Measurements from ENCODE around the gene ARRB1. TPM values are rescaled to one million over a fixed set of nuclear protein-coding genes. Genes with fewer than 3 reads are reported as not detected.
"Not testable (repeated sequence)": the region's sequence is repeated elsewhere in the genome, so short reads cannot be mapped to it uniquely, and the experiment has no call there.

ARRB1 gene
- total and polyA plus RNA-seq, 7 experiments from 2014 or later = 7.5 to 104 (median 58.0) TPM

DNA sequence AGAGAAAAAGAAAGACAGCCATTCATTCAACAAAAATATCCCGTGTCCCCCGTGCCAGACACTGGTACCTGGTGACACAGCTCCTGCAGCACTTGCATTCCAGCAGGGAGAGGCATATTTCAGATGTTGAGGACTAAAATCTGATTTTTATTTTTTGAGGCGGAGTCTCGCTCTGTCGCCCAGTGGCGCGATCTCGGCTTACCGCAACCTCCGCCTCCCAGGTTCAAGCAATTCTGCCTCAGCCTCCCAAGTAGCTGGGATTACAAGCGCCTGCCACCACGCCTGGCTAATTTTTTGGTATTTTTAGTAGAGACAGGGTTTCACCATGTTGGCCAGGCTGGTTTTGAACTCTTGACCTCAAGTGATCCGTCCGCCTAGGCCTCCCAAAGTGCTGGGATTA lies 20.6 kb downstream of the ARRB1 start:
- H3K27ac Mint-ChIP-seq = peak overlapping the region in 7 of 9 donors; percentile 48 to 96 (median 87)
- H3K27me3 Mint-ChIP-seq; DNase-seq; H3K36me3 ChIP-seq (ENCODE audit: control insufficient read depth in 2 of 3, insufficient read depth in 3 of 3, low read length in 3 of 3); intact Hi-C loops (cut with micrococcal nuclease); H3K4me3 ChIP-seq (ENCODE audit: low read length); ATAC-seq; H3K9me3 Mint-ChIP-seq; H3K9me3 ChIP-seq (ENCODE audit: control insufficient read depth in 2 of 3, low read length in 3 of 3); H3K27me3 ChIP-seq (ENCODE audit: control insufficient read depth in 2 of 2, insufficient read depth in 2 of 2, low read length in 2 of 2): not testable (repeated sequence)
- peaks cover 49 to 89% (median 74%) of the 10 kb centered on the region in 7 donors for H3K4me1 Mint-ChIP-seq
- H3K27ac ChIP-seq (ENCODE audit: low read depth, low read length) = peak overlapping the region; percentile 58
- peaks cover 4 to 25% (median 10%) of the 10 kb centered on the region in 5 donors for H3K36me3 Mint-ChIP-seq
- ChIA-PET CTCF (interaction anchor here (0.6 to 9.7 kb wide), 6 partner anchors 9 to 72 kb away, joined by 3 to 92 read pairs (median 32); partner anchors contain the start of gene ARRB1), POLR2A (interaction anchor here (0.6 to 8.4 kb wide), 8 partner anchors 11 to 72 kb away, joined by 3 to 94 read pairs (median 5); partner anchors contain the start of gene ARRB1)
- H3K4me1 ChIP-seq (ENCODE audit: control insufficient read depth in 2 of 2, insufficient read depth in 2 of 2, low read length in 2 of 2) = peaks cover 16 to 50% of the 10 kb centered on the region in 2 donors
- H3K4me3 Mint-ChIP-seq = peak overlapping the region in 1 of 10 donors; percentile 20

DNA sequence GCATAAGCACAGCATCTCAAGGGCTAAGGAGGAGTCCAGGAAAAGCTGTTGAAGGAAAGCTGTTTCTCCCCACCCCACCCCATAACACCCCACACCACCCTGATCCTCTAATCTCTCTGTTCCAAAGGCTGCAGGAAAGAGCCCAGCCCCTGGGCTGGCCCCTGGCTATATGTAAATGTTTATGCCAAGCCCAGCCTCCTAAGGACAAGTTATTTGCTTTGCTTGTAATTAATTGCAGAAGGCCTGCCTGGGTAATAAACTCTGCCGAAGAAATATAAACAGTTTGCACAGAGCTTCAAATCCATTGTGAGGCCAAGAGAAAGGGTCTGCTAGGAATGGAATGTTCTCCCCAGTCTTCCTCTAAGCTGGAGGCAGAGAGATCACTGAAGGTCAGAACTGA lies 21.2 kb downstream of the ARRB1 start:
- H3K27ac Mint-ChIP-seq = peak overlapping the region; percentile 79 to 96 (median 91)
- H3K27ac ChIP-seq (ENCODE audit: low read depth, low read length) = peak overlapping the region; percentile 58
- POLR2A ChIA-PET = interaction anchor here (0.6 to 8.4 kb wide), 9 partner anchors 11 to 71 kb away, joined by 3 to 94 read pairs (median 5); partner anchors contain the start of gene ARRB1

DNA sequence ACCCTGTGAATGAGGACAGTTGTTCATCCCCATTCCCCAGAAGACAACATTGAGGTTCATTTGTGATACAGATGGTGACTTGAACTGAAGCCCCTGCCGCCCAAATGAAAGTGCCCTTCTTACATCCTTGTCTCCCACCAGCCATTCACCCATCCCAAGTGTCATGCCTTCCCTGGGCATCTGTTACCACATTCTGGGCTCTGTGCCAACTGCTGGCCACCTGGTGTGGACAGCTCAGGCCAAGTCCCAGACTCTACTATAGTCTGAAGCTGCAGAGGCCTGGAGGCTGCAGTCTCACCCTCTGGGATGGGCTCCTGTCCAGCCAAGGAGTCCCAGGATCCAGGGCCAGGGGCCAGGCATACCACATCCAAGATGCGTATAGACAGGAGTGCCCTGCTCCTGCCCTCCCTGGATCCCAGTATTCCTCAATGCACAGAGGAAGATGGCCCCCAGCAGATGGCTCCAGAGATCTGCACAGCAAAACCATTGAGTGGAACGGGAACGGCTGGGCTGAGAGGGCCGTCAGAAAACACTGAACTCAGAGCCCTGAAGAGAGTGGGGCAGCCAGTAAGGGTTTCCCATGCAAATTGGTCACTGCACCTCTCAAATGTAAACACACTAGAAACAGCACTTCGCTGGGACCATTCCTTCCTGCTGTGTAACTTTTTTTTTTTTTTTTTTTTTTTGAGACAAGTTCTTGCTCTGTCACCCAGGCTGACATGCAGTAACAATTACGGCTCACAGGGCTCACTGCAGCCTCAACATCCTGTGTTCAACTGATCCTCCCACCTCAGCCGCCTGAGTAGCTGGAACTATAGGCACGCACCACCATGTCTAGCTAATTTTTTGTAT lies 22.8 kb downstream of the ARRB1 start:
- H3K4me3 ChIP-seq (ENCODE audit: low read length) = no peak overlapping the region
- DNase-seq (peak in 8 of 9 donors; percentile 44 to 82 (median 66)), ATAC-seq (peak; percentile 92)
- CTCF ChIA-PET = interaction anchor here (0.6 to 9.7 kb wide), 9 partner anchors 9 to 71 kb away, joined by 3 to 92 read pairs (median 7); partner anchors contain the start of gene ARRB1
- H3K4me1 Mint-ChIP-seq = peaks cover 47 to 88% (median 80%) of the 10 kb centered on the region in 7 donors
- H3K9me3 Mint-ChIP-seq = peaks cover 0 to 5% (median 0%) of the 10 kb centered on the region in 11 donors
- no peaks in the 10 kb centered on the region for H3K27me3 ChIP-seq (ENCODE audit: control insufficient read depth in 2 of 2, insufficient read depth in 2 of 2, low read length in 2 of 2)
- peaks cover 16 to 54% of the 10 kb centered on the region in 2 donors for H3K4me1 ChIP-seq (ENCODE audit: control insufficient read depth in 2 of 2, insufficient read depth in 2 of 2, low read length in 2 of 2)
- no peaks in the 10 kb centered on the region for H3K27me3 Mint-ChIP-seq
- H3K27ac ChIP-seq (ENCODE audit: low read depth, low read length) = peak overlapping the region; percentile 58
- H3K36me3 ChIP-seq (ENCODE audit: control insufficient read depth in 2 of 3, insufficient read depth in 3 of 3, low read length in 3 of 3) = no peaks in the 10 kb centered on the region
- H3K27ac Mint-ChIP-seq = peak overlapping the region; percentile 79 to 96 (median 91)
- POLR2A ChIA-PET = interaction anchor here (0.6 to 8.4 kb wide), 12 partner anchors 8 to 58 kb away, joined by 3 to 94 read pairs (median 4); partner anchors contain the start of gene ARRB1
- H3K9me3 ChIP-seq (ENCODE audit: control insufficient read depth in 2 of 3, low read length in 3 of 3) = no peaks in the 10 kb centered on the region
- peaks cover 4 to 22% (median 16%) of the 10 kb centered on the region in 5 donors for H3K36me3 Mint-ChIP-seq
- intact Hi-C loops (cut with micrococcal nuclease) = loop anchor here (1.0 to 5.0 kb wide), 6 partner anchors 12 to 204 kb away; partner anchors contain the start of gene ARRB1 (in 1 of the 2)
- H3K4me3 Mint-ChIP-seq = peak overlapping the region; percentile 9 to 75 (median 68)

More for the DNA sequence above, 21.2 kb downstream of the ARRB1 start:
- intact Hi-C loops (cut with micrococcal nuclease) = no loop called here
- Histone ChIP-seq H3K36me3 (ENCODE audit: control insufficient read depth in 2 of 3, insufficient read depth in 3 of 3, low read length in 3 of 3) (no peaks in the 10 kb centered on the region), H3K4me1 (ENCODE audit: control insufficient read depth in 2 of 2, insufficient read depth in 2 of 2, low read length in 2 of 2) (peaks cover 16 to 49% of the 10 kb centered on the region in 2 donors), H3K4me3 (ENCODE audit: low read length) (no peak overlapping the region), H3K9me3 (ENCODE audit: control insufficient read depth in 2 of 3, low read length in 3 of 3) (no peaks in the 10 kb centered on the region), H3K27me3 (ENCODE audit: control insufficient read depth in 2 of 2, insufficient read depth in 2 of 2, low read length in 2 of 2) (no peaks in the 10 kb centered on the region)
- H3K27me3 Mint-ChIP-seq = no peaks in the 10 kb centered on the region
- ATAC-seq (no peak), DNase-seq (no peak)
- peaks cover 0 to 5% (median 0%) of the 10 kb centered on the region in 11 donors for H3K9me3 Mint-ChIP-seq
- CTCF ChIA-PET = interaction anchor here (0.6 to 9.7 kb wide), 5 partner anchors 10 to 54 kb away, joined by 5 to 92 read pairs (median 33); partner anchors contain the start of gene ARRB1
- peak overlapping the region in 7 of 10 donors; percentile 21 to 75 (median 69) for H3K4me3 Mint-ChIP-seq
- H3K4me1 Mint-ChIP-seq = peaks cover 49 to 87% (median 73%) of the 10 kb centered on the region in 7 donors
- peaks cover 4 to 25% (median 10%) of the 10 kb centered on the region in 5 donors for H3K36me3 Mint-ChIP-seq

DNA sequence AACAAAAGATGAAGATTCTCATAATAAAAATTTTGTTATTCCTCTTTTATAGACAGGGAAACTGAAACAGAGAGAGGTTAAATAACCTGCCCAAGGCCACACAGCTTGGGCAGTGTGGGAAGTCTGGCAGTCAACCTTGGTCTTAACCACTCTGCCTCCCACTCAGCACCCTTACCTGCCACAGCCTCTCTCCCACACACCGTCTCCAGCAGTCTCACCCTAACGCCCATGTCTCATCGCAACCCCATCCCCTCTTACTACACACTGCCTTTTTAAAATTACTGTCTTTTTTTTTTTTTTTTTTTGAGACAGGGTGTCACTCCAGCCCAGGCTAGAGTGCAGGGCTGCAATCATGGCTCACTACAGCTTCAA lies 25.0 kb downstream of the ARRB1 start:
- ATAC-seq = no peak
- ChIA-PET POLR2A (interaction anchor here (0.8 to 8.4 kb wide), 5 partner anchors 13 to 58 kb away, joined by 3 to 94 read pairs (median 3); partner anchors contain the start of gene ARRB1), CTCF (interaction anchor here (0.5 to 9.7 kb wide), 4 partner anchors 38 to 205 kb away, joined by 3 to 92 read pairs (median 36); no protein-coding TSS in a partner anchor)
- Histone ChIP-seq H3K4me3 (ENCODE audit: low read length) (no peak overlapping the region), H3K4me1 (ENCODE audit: control insufficient read depth in 2 of 2, insufficient read depth in 2 of 2, low read length in 2 of 2) (peaks cover 16 to 61% of the 10 kb centered on the region in 2 donors), H3K36me3 (ENCODE audit: control insufficient read depth in 2 of 3, insufficient read depth in 3 of 3, low read length in 3 of 3) (no peaks in the 10 kb centered on the region), H3K27ac (ENCODE audit: low read depth, low read length) (no peak overlapping the region), H3K9me3 (ENCODE audit: control insufficient read depth in 2 of 3, low read length in 3 of 3) (no peaks in the 10 kb centered on the region), H3K27me3 (ENCODE audit: control insufficient read depth in 2 of 2, insufficient read depth in 2 of 2, low read length in 2 of 2) (no peaks in the 10 kb centered on the region)
- Mint-ChIP-seq H3K36me3 (peaks cover 0 to 21% (median 6%) of the 10 kb centered on the region in 5 donors), H3K4me1 (peaks cover 50 to 87% (median 78%) of the 10 kb centered on the region in 7 donors), H3K27ac (peak overlapping the region in 8 of 9 donors; percentile 26 to 88 (median 82)), H3K4me3 (peak overlapping the region in 5 of 10 donors; percentile 29 to 58 (median 42)), H3K9me3 (no peaks in the 10 kb centered on the region), H3K27me3 (no peaks in the 10 kb centered on the region)
- DNase-seq = peak in 1 of 9 donors; percentile 58
- intact Hi-C loops (cut with micrococcal nuclease) = loop anchor here in 1 of 2 donors (5.0 kb wide), 1 partner anchor 206 kb away; no protein-coding TSS in a partner anchor

DNA sequence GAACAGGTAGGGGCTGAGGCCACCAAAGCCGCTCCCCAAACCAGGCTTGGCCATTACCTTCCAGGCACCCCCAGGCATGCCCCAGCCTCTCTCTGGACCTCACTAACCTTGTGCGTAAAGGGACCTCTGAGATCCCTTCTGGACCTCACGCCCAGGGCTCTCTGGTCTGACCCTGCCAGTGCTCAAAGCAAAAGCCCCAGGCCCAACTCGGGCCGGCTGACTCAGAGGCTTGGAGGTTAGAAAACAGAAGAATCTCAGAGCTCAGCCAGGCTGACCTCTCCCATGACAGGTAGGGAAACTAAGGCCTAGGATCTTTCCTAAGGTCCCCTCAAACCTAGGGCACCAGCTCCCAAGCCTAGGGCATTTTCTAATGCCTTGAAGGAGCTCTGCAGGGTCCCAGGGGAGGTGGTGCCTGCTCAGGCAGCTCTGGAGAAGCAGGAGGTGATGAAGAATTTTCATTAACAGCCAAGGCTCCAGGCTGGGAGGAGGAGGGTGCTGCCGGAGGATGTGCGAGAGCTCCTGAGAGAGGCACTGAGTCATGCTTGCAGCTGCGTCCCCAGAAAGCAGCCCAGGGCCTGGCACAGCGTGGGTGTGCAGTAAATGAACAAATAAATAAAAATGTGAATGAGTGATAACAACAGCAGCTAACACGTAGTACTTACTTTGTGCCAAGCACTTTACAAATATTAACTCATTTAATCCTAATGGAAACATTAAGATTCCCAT lies 25.6 kb downstream of the ARRB1 start:
- ChIA-PET POLR2A (interaction anchor here (0.8 to 8.4 kb wide), 5 partner anchors 13 to 59 kb away, joined by 3 to 94 read pairs (median 3); partner anchors contain the start of gene ARRB1), CTCF (interaction anchor here (0.5 to 9.7 kb wide), 5 partner anchors 37 to 206 kb away, joined by 3 to 92 read pairs (median 5); no protein-coding TSS in a partner anchor)
- peaks cover 0 to 23% (median 4%) of the 10 kb centered on the region in 5 donors for H3K36me3 Mint-ChIP-seq
- intact Hi-C loops (cut with micrococcal nuclease) = loop anchor here in 1 of 2 donors (5.0 kb wide), 1 partner anchor 206 kb away; no protein-coding TSS in a partner anchor
- peak overlapping the region in 6 of 10 donors; percentile 15 to 58 (median 31) for H3K4me3 Mint-ChIP-seq
- peaks cover 51 to 84% (median 78%) of the 10 kb centered on the region in 7 donors for H3K4me1 Mint-ChIP-seq
- Histone ChIP-seq H3K4me3 (ENCODE audit: low read length) (no peak overlapping the region), H3K9me3 (ENCODE audit: control insufficient read depth in 2 of 3, low read length in 3 of 3) (no peaks in the 10 kb centered on the region), H3K27me3 (ENCODE audit: control insufficient read depth in 2 of 2, insufficient read depth in 2 of 2, low read length in 2 of 2) (no peaks in the 10 kb centered on the region), H3K36me3 (ENCODE audit: control insufficient read depth in 2 of 3, insufficient read depth in 3 of 3, low read length in 3 of 3) (no peaks in the 10 kb centered on the region), H3K27ac (ENCODE audit: low read depth, low read length) (no peak overlapping the region), H3K4me1 (ENCODE audit: control insufficient read depth in 2 of 2, insufficient read depth in 2 of 2, low read length in 2 of 2) (peaks cover 16 to 61% of the 10 kb centered on the region in 2 donors)
- no peak for ATAC-seq
- no peaks in the 10 kb centered on the region for H3K27me3 Mint-ChIP-seq
- peak overlapping the region in 8 of 9 donors; percentile 22 to 88 (median 82) for H3K27ac Mint-ChIP-seq
- DNase-seq = peak in 1 of 9 donors; percentile 55
- no peaks in the 10 kb centered on the region for H3K9me3 Mint-ChIP-seq

Measured in naive thymus-derived CD4-positive, alpha-beta T cell (primary cell).